Smooth muscle cell (in vitro differentiated cells): ENCODE measurements around the gene LECT2. TPM values are rescaled to one million over a fixed set of nuclear protein-coding genes. Genes with fewer than 3 reads are reported as not detected.
A peak's percentile ranks its signal among the peaks of the same experiment; 100 is the strongest.

Source experiments
- DNase-seq: peaks from one replicate; lab custom pipeline; 2025; ENCODE audit not compliant: unreplicated experiment; lab: John Stamatoyannopoulos, UW
- H2AFZ ChIP-seq: fragments of 200-600 bp; sonication (generic); 2 replicates; pipeline ENCODE4 v1.6.0; 2016; ENCODE audit warnings: antibody characterized with exemption, low read depth, mild to moderate bottlenecking
- H3F3A ChIP-seq: fragments of 200-600 bp; sonication (generic); 2 replicates; pipeline ENCODE4 v1.6.0; 2017; ENCODE audit warnings: antibody characterized with exemption, low read depth
- H3K27ac ChIP-seq: fragments of 200-600 bp; sonication (generic); 2 replicates; pipeline ENCODE4 v1.5.1; 2016; ENCODE audit warnings: low read depth, mild to moderate bottlenecking
- H3K27me3 ChIP-seq: fragments of 200-600 bp; sonication (generic); 2 replicates; pipeline ENCODE4 v1.6.1; 2016; ENCODE audit warnings: low read depth, mild to moderate bottlenecking
- H3K36me3 ChIP-seq: fragments of 200-600 bp; sonication (generic); 2 replicates; pipeline ENCODE4 v1.5.1; 2016; ENCODE audit warnings: low read depth
- H3K4me1 ChIP-seq: fragments of 200-600 bp; sonication (generic); 2 replicates; pipeline ENCODE4 v1.5.1; 2016; ENCODE audit warnings: low read depth
- H3K4me2 ChIP-seq: fragments of 200-600 bp; sonication (generic); 2 replicates; pipeline ENCODE4 v1.6.0; 2016; ENCODE audit warnings: mild to moderate bottlenecking
- H3K4me3 ChIP-seq: fragments of 200-600 bp; sonication (generic); 2 replicates; pipeline ENCODE4 v1.5.1; 2016; ENCODE audit warnings: mild to moderate bottlenecking
- H3K79me2 ChIP-seq: fragments of 200-600 bp; sonication (generic); 2 replicates; pipeline ENCODE4 v1.6.0; 2016; ENCODE audit warnings: low read depth, mild to moderate bottlenecking
- H3K9ac ChIP-seq: fragments of 200-600 bp; sonication (generic); 2 replicates; pipeline ENCODE4 v1.6.0; 2016; ENCODE audit warnings: low read depth
- H3K9me3 ChIP-seq: fragments of 200-600 bp; sonication (generic); replicated peaks from 2 replicates; pipeline ENCODE4 v1.5.1; 2016; ENCODE audit warnings: low read depth
- H4K20me1 ChIP-seq: fragments of 200-600 bp; sonication (generic); 2 replicates; pipeline ENCODE4 v1.6.0; 2016; ENCODE audit warnings: low read depth
- CTCF ChIP-seq: fragments of 200-600 bp; sonication (generic); IDR thresholded peaks from 2 replicates; pipeline ENCODE4 v1.5.1; 2017; ENCODE audit warnings: borderline replicate concordance, mild to moderate bottlenecking, antibody characterized with exemption; ENCODE audit not compliant: insufficient read depth, poor library complexity, severe bottlenecking
- WGBS: methylation state at CpG from one replicate; pipeline ENCODE4 v1.1.7; 2016; ENCODE audit warnings: low lambda C conversion rate; 5-methylcytosine and 5-hydroxymethylcytosine counted together
- polyA plus RNA-seq: library from polyadenylated mRNA; unstranded; fragments of >200 nt; fragmentation: Nextera tagmentation; extraction: Ambion mirVana; gene quantifications from 2 replicates; pipeline ENCODE4 v1.2.1, GENCODE V29; 2016
- total RNA-seq: library from RNA; depleted of rRNA; stranded (reverse); fragments of >200 nt; gene quantifications from 2 replicates; pipeline ENCODE4 v1.2.3, GENCODE V29; 2014

The LECT2 gene
- total and polyA plus RNA-seq, 2 experiments from 2014 or later = not detected

GRCh38 chr5:135944967-135945560 lies 9.7 kb downstream of the LECT2 start:
- peak; percentile 85 for TF ChIP-seq CTCF

GRCh38 chr5:135944564-135944963 lies 10.2 kb downstream of the LECT2 start:
- no peak overlapping the region for H3K4me2 ChIP-seq
- H3K36me3 ChIP-seq = no peaks in the 10 kb centered on the region
- no peak overlapping the region for H3K9ac ChIP-seq
- no peaks in the 10 kb centered on the region for H3F3A ChIP-seq
- H4K20me1 ChIP-seq = no peaks in the 10 kb centered on the region
- no peaks in the 10 kb centered on the region for H3K9me3 ChIP-seq
- no peak for DNase-seq
- no peak overlapping the region for H3K4me3 ChIP-seq
- TF ChIP-seq CTCF = no peak
- H3K27me3 ChIP-seq = no peaks in the 10 kb centered on the region
- H3K4me1 ChIP-seq = no peaks in the 10 kb centered on the region
- H3K79me2 ChIP-seq = no peaks in the 10 kb centered on the region
- H3K27ac ChIP-seq = no peak overlapping the region
- no peak overlapping the region for H2AFZ ChIP-seq

More at GRCh38 chr5:135944967-135945560, 9.7 kb downstream of the LECT2 start:
- H3K9ac ChIP-seq = no peak overlapping the region
- no peak overlapping the region for H3K27ac ChIP-seq
- no peaks in the 10 kb centered on the region for H3K9me3 ChIP-seq
- H3K27me3 ChIP-seq = no peaks in the 10 kb centered on the region
- H4K20me1 ChIP-seq = no peaks in the 10 kb centered on the region
- H3K4me1 ChIP-seq = no peaks in the 10 kb centered on the region
- H3F3A ChIP-seq = no peaks in the 10 kb centered on the region
- DNase-seq = no peak
- H3K4me2 ChIP-seq = no peak overlapping the region
- H2AFZ ChIP-seq = no peak overlapping the region
- no peak overlapping the region for H3K4me3 ChIP-seq
- no peaks in the 10 kb centered on the region for H3K36me3 ChIP-seq
- 2% methylated on average over 3 of the region's 3 CpGs for WGBS
- no peaks in the 10 kb centered on the region for H3K79me2 ChIP-seq

GRCh38 chr5:135942202-135942771 lies 12.5 kb downstream of the LECT2 start:
- H3K9ac ChIP-seq = no peak overlapping the region
- no peaks in the 10 kb centered on the region for H3K9me3 ChIP-seq
- 81% methylated on average over 3 of the region's 3 CpGs for WGBS
- H3F3A ChIP-seq = no peaks in the 10 kb centered on the region
- no peaks in the 10 kb centered on the region for H3K4me1 ChIP-seq
- H3K27me3 ChIP-seq = no peaks in the 10 kb centered on the region
- no peaks in the 10 kb centered on the region for H3K36me3 ChIP-seq
- H3K27ac ChIP-seq = no peak overlapping the region
- H3K4me2 ChIP-seq = no peak overlapping the region
- no peaks in the 10 kb centered on the region for H3K79me2 ChIP-seq
- no peak for DNase-seq
- no peak for TF ChIP-seq CTCF
- H2AFZ ChIP-seq = no peak overlapping the region
- no peak overlapping the region for H3K4me3 ChIP-seq
- no peaks in the 10 kb centered on the region for H4K20me1 ChIP-seq

- Histone ChIP-seq H3K79me2 (no peaks in the 10 kb centered on the region), H3F3A (no peaks in the 10 kb centered on the region), H4K20me1 (no peaks in the 10 kb centered on the region), H3K4me3 (no peak overlapping the region), H3K9ac (no peak overlapping the region), H3K4me1 (no peaks in the 10 kb centered on the region), H3K27me3 (no peaks in the 10 kb centered on the region), H3K4me2 (no peak overlapping the region), H2AFZ (no peak overlapping the region), H3K27ac (no peak overlapping the region), H3K9me3 (no peaks in the 10 kb centered on the region), H3K36me3 (no peaks in the 10 kb centered on the region)
- no peak for TF ChIP-seq CTCF
- no peak for DNase-seq
- 93% methylated on average over 2 of the region's 2 CpGs for WGBS
Observed at GRCh38 chr5:135941711-135942110, 13.1 kb downstream of the LECT2 start.
